ENCODE measurements around the gene TSGA10. TPM values are rescaled to one million over a fixed set of nuclear protein-coding genes. Genes with fewer than 3 reads are reported as not detected.
"Not testable (repeated sequence)": the region's sequence is repeated elsewhere in the genome, so short reads cannot be mapped to it uniquely, and the experiment has no call there.

The TSGA10 gene
- total RNA-seq (2014; rRNA removed; shearing (Covaris generic)) = 1.1 and 3.5 TPM in 2 replicates

DNA sequence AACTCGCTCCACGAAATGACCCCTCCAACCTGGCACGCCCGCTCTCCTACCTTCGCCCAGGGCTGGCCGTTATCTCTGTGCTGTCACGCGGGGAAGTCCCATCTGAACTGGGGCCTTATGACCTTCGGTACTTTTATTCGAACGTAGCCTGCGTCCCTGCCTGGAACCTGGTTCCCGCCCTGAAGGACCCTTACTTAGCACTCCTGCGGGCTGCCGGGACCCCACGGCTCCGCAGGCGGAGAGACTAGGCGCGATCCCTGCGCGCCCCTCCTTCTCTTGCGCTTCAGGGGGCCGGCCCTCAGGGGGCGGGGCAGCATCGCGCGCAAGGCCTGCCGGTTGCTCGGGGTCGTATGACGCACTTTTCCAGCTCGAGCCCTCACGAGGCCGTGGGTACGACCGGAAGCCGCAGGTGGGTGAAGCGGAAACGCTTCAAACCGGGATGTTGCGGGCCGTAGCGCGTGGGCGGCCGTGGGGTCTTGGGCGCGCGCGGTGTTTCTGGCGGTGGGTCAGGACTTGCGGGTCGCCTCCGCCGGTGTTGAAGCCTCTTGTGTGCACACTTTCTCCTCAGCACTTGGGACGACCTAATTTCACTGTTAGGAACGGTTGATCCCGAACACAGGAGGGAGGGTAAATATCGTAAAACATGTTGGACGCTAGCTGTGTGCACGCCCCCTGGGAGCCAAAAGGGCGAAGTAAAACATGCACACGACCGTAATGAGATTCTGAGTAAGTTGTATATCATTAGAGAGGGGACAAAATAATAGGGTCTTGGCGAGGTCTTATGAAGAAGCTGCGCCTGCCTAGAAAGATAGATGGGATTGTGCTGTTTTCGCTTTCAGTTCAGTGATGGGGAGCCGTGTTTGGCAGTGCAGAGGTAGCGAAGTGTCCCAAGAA is at the start of gene TSGA10, which contains the start of gene LIPT1:
Gene TSGA10 (minus strand): TSS at position 300 of the 894 bp plus-strand sequence. CDS start 45,503 bp downstream, outside the sequence.
Gene LIPT1 (plus strand): TSS at position 325 of the 894 bp plus-strand sequence. CDS start 6,991 bp downstream, outside the sequence.
- peaks cover 2% of the 10 kb centered on the region; the same call in 1 of the 2 replicates for H3K36me3 ChIP-seq (replicated peaks; ENCODE audit: control insufficient read depth, insufficient read depth, low read length)
- peak within 1 kb of the TSS; percentile 73 for H3K4me3 ChIP-seq (ENCODE audit: insufficient read depth, low read depth, low read length)
- peak; percentile 95 for DNase-seq
- no peaks in the 10 kb centered on the region for H3K27me3 ChIP-seq (ENCODE audit: control insufficient read depth, insufficient read depth, low read length)

- DNase-seq = no peak
These were observed 47.4 kb upstream of the TSGA10 start for GRCh38 chr2:99201959-99202678.

DNA sequence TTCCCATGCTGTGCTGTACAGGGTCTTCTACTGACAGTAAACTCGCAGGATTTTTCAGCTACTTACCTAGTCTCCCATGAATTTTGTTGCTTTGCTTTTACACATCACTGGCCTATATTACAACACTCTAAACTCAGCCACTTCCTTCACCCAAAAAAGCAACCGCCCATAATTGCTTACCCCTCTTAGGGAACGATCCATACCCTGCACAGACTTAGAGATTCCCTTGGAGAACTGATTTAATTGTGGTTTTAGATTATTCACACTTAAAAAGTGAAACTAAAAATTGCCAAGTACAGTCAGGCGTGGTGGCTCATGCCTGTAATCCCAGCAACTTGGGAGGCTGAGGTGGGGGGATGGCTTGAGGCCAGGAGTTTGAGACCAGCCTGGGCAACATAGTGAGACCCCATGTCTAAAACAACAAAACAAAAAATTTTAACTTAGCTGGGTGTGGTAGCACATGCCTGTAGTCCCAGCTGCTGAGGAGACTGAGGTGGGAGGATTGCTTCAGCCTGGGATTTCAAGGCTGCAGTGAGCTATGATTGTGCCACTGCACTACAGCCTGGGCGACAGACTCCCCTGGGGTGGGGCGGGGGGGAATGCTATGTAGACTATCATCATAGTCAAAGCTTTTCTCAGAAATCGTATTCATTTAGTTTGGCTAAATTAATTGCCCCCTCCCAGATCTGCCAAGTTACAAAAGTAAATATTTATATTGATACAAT is 45.5 kb upstream of the TSGA10 start:
- Histone ChIP-seq H3K36me3 (replicated peaks; ENCODE audit: control insufficient read depth, insufficient read depth, low read length) (peaks cover 5% of the 10 kb centered on the region), H3K4me3 (ENCODE audit: insufficient read depth, low read depth, low read length) (no peak overlapping the region), H3K27me3 (ENCODE audit: control insufficient read depth, insufficient read depth, low read length) (no peaks in the 10 kb centered on the region)
- no peak for DNase-seq

More at GRCh38 chr2:99201959-99202678, 47.4 kb upstream of the TSGA10 start:
- no peaks in the 10 kb centered on the region for H3K36me3 ChIP-seq (replicated peaks; ENCODE audit: control insufficient read depth, insufficient read depth, low read length)
- no peak overlapping the region for H3K4me3 ChIP-seq (ENCODE audit: insufficient read depth, low read depth, low read length)
- H3K27me3 ChIP-seq (ENCODE audit: control insufficient read depth, insufficient read depth, low read length) = no peaks in the 10 kb centered on the region

DNA sequence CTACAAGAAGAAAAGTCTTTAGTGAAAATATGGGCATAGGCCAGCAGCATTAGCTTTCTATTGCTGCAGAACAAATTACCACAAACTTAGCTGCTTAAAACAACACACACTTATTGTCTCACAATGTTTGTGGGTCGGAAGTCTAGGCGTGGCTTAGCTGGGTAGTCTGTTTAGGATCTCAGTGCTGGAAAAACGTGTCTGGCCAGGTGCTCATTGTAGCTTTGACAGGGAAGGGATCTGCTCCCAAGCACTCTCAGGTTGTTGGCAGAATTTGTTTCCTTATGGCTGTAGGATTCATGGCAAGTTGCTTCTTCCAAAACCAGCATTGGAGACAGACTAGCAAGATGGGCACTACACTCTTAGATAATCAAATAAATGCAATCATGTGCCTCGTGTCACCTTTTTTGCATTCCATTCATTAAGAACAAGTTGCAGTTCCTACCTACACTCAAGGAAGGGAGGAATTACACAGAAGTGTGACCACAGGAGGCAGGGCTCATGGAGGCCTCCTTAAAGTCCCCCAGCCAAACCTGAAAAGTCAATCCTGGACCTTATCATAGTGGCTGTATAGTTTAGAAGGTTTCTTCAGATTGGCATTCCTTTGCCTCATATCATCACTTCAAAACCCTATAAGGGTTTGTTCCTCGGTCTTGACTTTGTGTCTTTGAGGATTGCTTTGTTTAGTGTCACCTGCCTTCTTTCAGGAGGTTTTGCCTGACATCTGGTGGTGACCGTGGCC is 43.5 kb upstream of the TSGA10 start:
- Histone ChIP-seq H3K36me3 (replicated peaks; ENCODE audit: control insufficient read depth, insufficient read depth, low read length) (peaks cover 6% of the 10 kb centered on the region), H3K4me3 (ENCODE audit: insufficient read depth, low read depth, low read length) (no peak overlapping the region), H3K27me3 (ENCODE audit: control insufficient read depth, insufficient read depth, low read length) (no peaks in the 10 kb centered on the region)
- no peak for DNase-seq

DNA sequence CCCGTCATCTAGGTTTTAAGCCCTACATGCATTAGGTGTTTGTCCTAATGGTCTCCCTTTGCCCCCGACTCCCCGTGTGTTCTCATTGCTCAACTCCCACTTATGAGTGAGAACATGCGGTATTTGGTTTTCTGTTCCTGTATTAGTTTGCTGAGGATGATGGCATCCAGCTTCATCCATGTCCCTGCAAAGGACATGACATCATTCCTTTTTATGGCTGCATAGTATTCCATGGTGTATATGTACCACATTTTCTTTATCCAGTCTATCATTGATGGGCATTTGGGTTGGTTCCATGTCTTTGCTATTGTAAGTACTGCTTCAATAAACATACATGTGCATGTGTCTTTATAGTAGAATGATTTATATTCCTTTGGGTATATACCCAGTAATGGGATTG is 37.6 kb upstream of the TSGA10 start:
- H3K36me3 ChIP-seq (replicated peaks; ENCODE audit: control insufficient read depth, insufficient read depth, low read length); DNase-seq: not testable (repeated sequence)

DNA sequence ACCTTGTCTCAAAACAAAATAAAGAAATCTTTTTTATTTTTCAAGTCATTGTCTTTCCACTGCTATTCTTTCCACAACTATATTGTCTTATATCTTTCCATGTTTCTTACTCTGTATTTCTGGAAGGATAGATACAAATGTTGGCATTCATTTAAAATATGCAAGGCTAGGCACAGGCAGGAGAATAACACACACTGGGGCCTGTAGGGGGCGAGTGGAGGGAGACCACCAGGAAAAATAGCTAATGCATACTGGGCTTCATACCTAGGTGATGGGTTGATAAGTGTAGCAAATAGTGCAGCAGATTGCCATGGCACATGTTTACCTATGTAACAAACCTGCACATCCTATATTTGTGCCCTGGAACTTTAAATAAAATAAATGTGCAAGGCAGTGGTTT is 35.8 kb upstream of the TSGA10 start:
- H3K36me3 ChIP-seq (replicated peaks; ENCODE audit: control insufficient read depth, insufficient read depth, low read length) = peaks cover 4% of the 10 kb centered on the region

More for the DNA sequence above, 37.6 kb upstream of the TSGA10 start:
- H3K4me3 ChIP-seq (ENCODE audit: insufficient read depth, low read depth, low read length); H3K27me3 ChIP-seq (ENCODE audit: control insufficient read depth, insufficient read depth, low read length): not testable (repeated sequence)

GRCh38 chr2:99188357-99188756 is 33.6 kb upstream of the TSGA10 start:
- Histone ChIP-seq H3K36me3 (replicated peaks; ENCODE audit: control insufficient read depth, insufficient read depth, low read length) (peaks cover 3% of the 10 kb centered on the region), H3K27me3 (ENCODE audit: control insufficient read depth, insufficient read depth, low read length) (no peaks in the 10 kb centered on the region), H3K4me3 (ENCODE audit: insufficient read depth, low read depth, low read length) (no peak overlapping the region)
- no peak for DNase-seq

More for the DNA sequence above, 35.8 kb upstream of the TSGA10 start:
- Histone ChIP-seq H3K4me3 (ENCODE audit: insufficient read depth, low read depth, low read length) (no peak overlapping the region), H3K27me3 (ENCODE audit: control insufficient read depth, insufficient read depth, low read length) (no peaks in the 10 kb centered on the region)
- no peak for DNase-seq

DNA sequence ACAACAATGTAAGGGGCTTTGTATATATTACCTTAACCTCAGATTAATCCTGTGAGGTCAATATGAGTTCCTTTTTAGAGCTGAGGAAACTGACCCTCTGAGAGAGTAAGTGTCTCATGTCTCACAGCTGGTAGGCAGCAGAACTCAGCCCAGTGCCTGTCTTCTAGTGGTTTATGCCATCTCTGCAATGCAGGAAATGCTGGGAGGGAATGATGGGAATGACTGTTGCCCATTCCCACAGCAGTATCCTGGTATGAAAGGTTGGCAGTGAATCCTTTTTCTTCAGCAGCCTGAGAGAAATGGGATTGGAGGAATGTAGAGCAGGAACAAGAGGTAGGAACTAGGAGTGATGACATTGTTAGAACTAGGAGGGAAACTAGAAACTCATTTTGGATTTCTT is 32.3 kb upstream of the TSGA10 start:
- no peak for DNase-seq
- Histone ChIP-seq H3K27me3 (ENCODE audit: control insufficient read depth, insufficient read depth, low read length) (no peaks in the 10 kb centered on the region), H3K4me3 (ENCODE audit: insufficient read depth, low read depth, low read length) (no peak overlapping the region), H3K36me3 (replicated peaks; ENCODE audit: control insufficient read depth, insufficient read depth, low read length) (peaks cover 3% of the 10 kb centered on the region)

GRCh38 chr2:99184811-99185210 is 30.1 kb upstream of the TSGA10 start:
- DNase-seq = no peak
- H3K27me3 ChIP-seq (ENCODE audit: control insufficient read depth, insufficient read depth, low read length) = no peaks in the 10 kb centered on the region
- no peak overlapping the region for H3K4me3 ChIP-seq (ENCODE audit: insufficient read depth, low read depth, low read length)
- peaks cover 3% of the 10 kb centered on the region for H3K36me3 ChIP-seq (replicated peaks; ENCODE audit: control insufficient read depth, insufficient read depth, low read length)

- peak; percentile 18 for DNase-seq
- Histone ChIP-seq H3K36me3 (replicated peaks; ENCODE audit: control insufficient read depth, insufficient read depth, low read length) (peaks cover 1% of the 10 kb centered on the region), H3K27me3 (ENCODE audit: control insufficient read depth, insufficient read depth, low read length) (no peaks in the 10 kb centered on the region), H3K4me3 (ENCODE audit: insufficient read depth, low read depth, low read length) (no peak overlapping the region)
These were observed 28.3 kb upstream of the TSGA10 start for GRCh38 chr2:99183025-99183424.

- peak overlapping the region; percentile 88 for H3K4me3 ChIP-seq (ENCODE audit: insufficient read depth, low read depth, low read length)
- peak; percentile 17 for DNase-seq
- no peaks in the 10 kb centered on the region for H3K27me3 ChIP-seq (ENCODE audit: control insufficient read depth, insufficient read depth, low read length)
- H3K36me3 ChIP-seq (replicated peaks; ENCODE audit: control insufficient read depth, insufficient read depth, low read length) = no peaks in the 10 kb centered on the region
These were observed 26.9 kb upstream of the TSGA10 start for GRCh38 chr2:99181624-99182000.

DNA sequence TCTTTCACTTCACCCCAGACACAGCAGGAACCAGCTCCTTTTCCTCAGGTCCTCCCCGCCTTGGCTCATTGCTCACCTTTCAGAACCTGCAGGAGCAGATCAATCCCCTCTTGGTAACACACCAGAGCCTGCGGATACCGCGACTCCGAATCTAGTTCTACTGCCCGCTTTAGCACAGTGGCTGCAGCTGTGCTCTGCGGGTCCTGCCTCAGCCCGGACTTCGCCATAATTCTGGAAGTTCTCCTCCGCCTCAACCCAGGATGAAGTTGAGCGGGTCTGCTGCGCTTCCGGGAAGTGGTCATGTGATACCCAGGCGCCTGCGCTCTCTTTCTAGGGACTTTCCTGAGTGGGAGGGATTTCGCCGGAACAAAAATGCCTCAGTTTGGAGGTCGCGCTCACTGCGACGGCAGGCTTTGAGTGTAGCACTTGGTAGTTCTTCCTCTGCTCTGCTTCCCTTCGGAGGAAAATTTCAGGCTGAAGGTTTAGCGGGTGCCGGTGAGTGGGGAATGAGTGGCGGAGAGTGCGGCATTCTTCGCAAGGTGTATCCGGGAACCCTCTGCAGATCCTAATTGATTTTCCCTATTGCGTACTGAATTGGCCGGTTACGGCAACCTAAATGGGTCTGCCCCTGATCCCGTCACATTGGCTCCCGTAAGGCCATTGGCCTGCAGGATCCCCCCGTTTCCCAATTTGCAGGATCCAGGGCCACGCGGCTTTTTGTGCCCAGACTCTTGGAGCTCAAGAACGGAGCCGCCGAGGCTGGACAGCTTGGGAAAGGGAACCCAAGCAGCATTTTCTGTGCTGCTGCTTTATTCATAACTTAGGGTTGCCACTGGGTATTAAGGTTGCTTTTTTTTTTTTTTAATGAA is 26.2 kb upstream of the TSGA10 start, which contains the start of the genes MITD1 and MRPL30:
Gene MITD1 (minus strand): TSS at position 304 of the 869 bp plus-strand sequence. CDS start 77 bp downstream, at position 227.
Gene MRPL30 (plus strand): TSS at position 430 of the 869 bp plus-strand sequence. CDS start 5,020 bp downstream, outside the sequence.
- Histone ChIP-seq H3K27me3 (ENCODE audit: control insufficient read depth, insufficient read depth, low read length) (no peaks in the 10 kb centered on the region), H3K4me3 (ENCODE audit: insufficient read depth, low read depth, low read length) (peak within 1 kb of the TSS; percentile 88), H3K36me3 (replicated peaks; ENCODE audit: control insufficient read depth, insufficient read depth, low read length) (no peaks in the 10 kb centered on the region)
- peak; percentile 73 for DNase-seq
